Kidney (tissue), 14 donors: ENCODE measurements around the gene ZNF335. TPM values are rescaled to one million over a fixed set of nuclear protein-coding genes. Genes with fewer than 3 reads are reported as not detected.

Source experiments
- DNase-seq, 5 donors: peaks; one replicate each; pipeline ENCODE4 v3.0.0-alpha.2; 2013 to 2020
- FAIRE-seq: peaks from 2 replicates; lab custom pipeline; 2012; peaks lifted over from hg19 to GRCh38; lab: Jason Lieb, UNC
- H3K27ac ChIP-seq, 2 donors: one replicate each; pipeline ENCODE4 v1.7.0; 2013; ENCODE audit warnings: low read depth in 2 of 2, low read length in 2 of 2, inconsistent platforms in 1 of 2
- H3K27me3 ChIP-seq: one replicate; pipeline ENCODE4 v1.7.1; 2013; ENCODE audit warnings: low read length, inconsistent platforms; ENCODE audit not compliant: control insufficient read depth, insufficient read depth
- H3K36me3 ChIP-seq, 3 donors: one replicate each; pipeline versions ENCODE4 v1.7.0 to v1.7.1; 2013; ENCODE audit warnings: low read length in 3 of 3, control low read depth in 1 of 3, inconsistent platforms in 1 of 3; ENCODE audit not compliant: insufficient read depth in 3 of 3, control insufficient read depth in 2 of 3
- H3K4me1 ChIP-seq, 3 donors: one replicate each; pipeline versions ENCODE4 v1.7.0 to v1.7.1; 2013; ENCODE audit warnings: low read length in 3 of 3, inconsistent platforms in 1 of 3, low read depth in 1 of 3; ENCODE audit not compliant: control insufficient read depth in 2 of 3, insufficient read depth in 2 of 3
- H3K4me3 ChIP-seq, 3 donors: one replicate each; pipeline versions ENCODE4 v1.7.0 to v1.8.1; 2013; ENCODE audit warnings: low read length in 3 of 3, control low read depth in 1 of 3, inconsistent platforms in 1 of 3
- H3K9ac ChIP-seq, 3 donors: one replicate each; pipeline versions ENCODE4 v1.7.0 to v1.7.1; 2013; ENCODE audit warnings: low read length in 3 of 3, control low read depth in 1 of 3, inconsistent platforms in 1 of 3
- H3K9me3 ChIP-seq, 3 donors: one replicate each; pipeline versions ENCODE4 v1.7.0 to v1.7.1; 2013; ENCODE audit warnings: low read length in 3 of 3, control low read depth in 1 of 3, inconsistent platforms in 1 of 3; ENCODE audit not compliant: control insufficient read depth in 2 of 3, insufficient read depth in 1 of 3
- CTCF ChIP-seq: IDR thresholded peaks from 3 replicates; pipeline ENCODE4 v1.5.1; 2012; ENCODE audit warnings: mild to moderate bottlenecking, moderate library complexity, borderline replicate concordance; ENCODE audit not compliant: insufficient read depth; ENCODE audit errors: extremely low read depth
- intact Hi-C: fragments of 100-400 bp; cut with DNase I; formaldehyde crosslinking; loops from one replicate; pipeline ENCODE4 v1.11.1; 2022
- polyA plus RNA-seq: library from polyadenylated mRNA; stranded (reverse); fragments of 350-450 nt; fragmentation: Illumina TruSeq; extraction: RNeasy Lipid Tissue Mini Kit (QIAGEN cat#74804); gene quantifications from one replicate; pipeline ENCODE4 v1.2.3, GENCODE V29; 2014; ENCODE audit warnings: low read depth, low replicate concordance; ENCODE audit not compliant: insufficient read depth
- total RNA-seq: library from RNA; stranded (reverse); fragmentation: NEBNext Ultra II Directional; extraction: Animal tissue kit (Norgen Biotek cat#: 25700); gene quantifications from one replicate; pipeline ENCODE4 v1.2.1, GENCODE V29; 2021
- donor health status: control.
- donor health status: control.
- donor health status: control.
- donor health status: control.
- donor health status: control.
- donor health status: DM: yes; HTN: yes; CAD: no.
- donor health status: Normal renal cell carcinoma (clear cell type).

ZNF335 gene
- total and polyA plus RNA-seq, 2 donors from 2014 or later: 5.7 to 22.3 TPM

GRCh38 chr20:45947110-45947866 is 24.7 kb downstream of the ZNF335 start:
- no peaks in the 10 kb centered on the region for H3K4me1 ChIP-seq
- DNase-seq (peak in 1 of 5 donors; percentile 80), FAIRE-seq (no peak)
- H3K9me3 ChIP-seq: no peaks in the 10 kb centered on the region
- H3K27me3 ChIP-seq: no peaks in the 10 kb centered on the region
- TF ChIP-seq CTCF: no peak
- H3K9ac ChIP-seq: no peak overlapping the region
- H3K27ac ChIP-seq: no peak overlapping the region
- no peak overlapping the region for H3K4me3 ChIP-seq
- peaks cover 13 to 80% (median 55%) of the 10 kb centered on the region in 3 donors for H3K36me3 ChIP-seq
- intact Hi-C loops: loop anchor here (10.0 kb wide), 1 partner anchor 142 kb away; no protein-coding TSS in a partner anchor

- no peaks in the 10 kb centered on the region for H3K9me3 ChIP-seq
- no peak overlapping the region for H3K4me3 ChIP-seq
- FAIRE-seq (no peak), DNase-seq (peak in 1 of 5 donors; percentile 73)
- intact Hi-C loops: loop anchor here (10.0 kb wide), 1 partner anchor 142 kb away; no protein-coding TSS in a partner anchor
- H3K27me3 ChIP-seq: no peaks in the 10 kb centered on the region
- no peak for TF ChIP-seq CTCF
- no peak overlapping the region for H3K9ac ChIP-seq
- peaks cover 13 to 70% (median 48%) of the 10 kb centered on the region in 3 donors for H3K36me3 ChIP-seq
- peak overlapping the region; percentile 13 to 49 for H3K27ac ChIP-seq
- no peaks in the 10 kb centered on the region for H3K4me1 ChIP-seq
Observed at GRCh38 chr20:45946149-45946970, 25.6 kb downstream of the ZNF335 start.

- DNase-seq (no peak), FAIRE-seq (no peak)
- Histone ChIP-seq H3K4me1 (no peaks in the 10 kb centered on the region), H3K27me3 (no peaks in the 10 kb centered on the region), H3K27ac (peak overlapping the region in 1 of 2 donors; percentile 13), H3K4me3 (no peak overlapping the region), H3K9me3 (no peaks in the 10 kb centered on the region), H3K36me3 (peaks cover 13 to 73% (median 50%) of the 10 kb centered on the region in 3 donors), H3K9ac (no peak overlapping the region)
- intact Hi-C loops: loop anchor here (10.0 kb wide), 1 partner anchor 141 kb away; no protein-coding TSS in a partner anchor
- no peak for TF ChIP-seq CTCF
Observed at GRCh38 chr20:45945678-45946148, 26.3 kb downstream of the ZNF335 start.
